ENCODE measurements around the gene SNCG. TPM values are rescaled to one million over a fixed set of nuclear protein-coding genes. Genes with fewer than 3 reads are reported as not detected.
"Not testable (repeated sequence)": the region's sequence is repeated elsewhere in the genome, so short reads cannot be mapped to it uniquely, and the experiment has no call there.

The SNCG gene
- total RNA-seq, 1 experiment from 2014 or later, result 5.5 TPM

- peaks cover 10% of the 10 kb centered on the region; the same call in 1 of the 2 replicates for H3K27me3 ChIP-seq (ENCODE audit: insufficient read depth, low read length)
- no peak overlapping the region for H3K14ac ChIP-seq (ENCODE audit: insufficient read depth, low read length)
- no peak overlapping the region for H2BK12ac ChIP-seq (ENCODE audit: insufficient read length, low read depth, low read length)
- no peak for TF ChIP-seq CTCF (conservative IDR thresholded peaks at IDR 0.05)
- no peaks in the 10 kb centered on the region for H3K79me1 ChIP-seq (ENCODE audit: insufficient read depth, low read depth, low read length, poor library complexity, severe bottlenecking)
- peaks cover 0 to 3% (median 0%) of the 10 kb centered on the region in 3 experiments; a peak in 1 of 7 replicates for H3K36me3 Mint-ChIP-seq (ENCODE audit: insufficient read depth in 1 of 3, low read depth in 3 of 3)
- peaks cover 19 to 22% of the 10 kb centered on the region in 2 experiments for H3K4me1 Mint-ChIP-seq
- no peak overlapping the region for H3K9ac ChIP-seq (ENCODE audit: extremely low read depth, insufficient read length, low read length)
- H2BK15ac ChIP-seq (ENCODE audit: low read depth, low read length), result no peak overlapping the region
- H3K27ac Mint-ChIP-seq, result no peak overlapping the region
- no peaks in the 10 kb centered on the region for H3K9me3 ChIP-seq (ENCODE audit: control insufficient read depth, low read depth, low read length)
- H3K79me2 ChIP-seq (ENCODE audit: insufficient read depth, low read length), result no peaks in the 10 kb centered on the region
- H3K27me3 Mint-ChIP-seq (ENCODE audit: low read depth), result peaks cover 24% of the 10 kb centered on the region
- no peak overlapping the region for H3K56ac ChIP-seq (ENCODE audit: insufficient read length, low read depth, low read length)
- no CpG with 5 or more reads among the region's 5 CpGs for WGBS (ENCODE audit: extremely low coverage, insufficient read length, low lambda C conversion rate)
- no peak overlapping the region for H2BK5ac ChIP-seq (ENCODE audit: insufficient read length, low read length)
- no peak overlapping the region for H3K4ac ChIP-seq (ENCODE audit: low read depth, low read length)
- no peak overlapping the region for H3K4me3 Mint-ChIP-seq
- H3K23ac ChIP-seq (ENCODE audit: insufficient read length, low read depth, low read length), result no peak overlapping the region
- no peak overlapping the region for H4K91ac ChIP-seq (ENCODE audit: insufficient read length, low read depth, low read length)
- H4K8ac ChIP-seq (replicated peaks; ENCODE audit: insufficient read length, low read depth, low read length), result no peak overlapping the region
- no peak overlapping the region for H3K4me2 ChIP-seq (ENCODE audit: insufficient read depth, insufficient read length, low read length)
- no peak overlapping the region for H2BK120ac ChIP-seq (ENCODE audit: low read depth, low read length, poor library complexity, severe bottlenecking)
- H3K23me2 ChIP-seq (ENCODE audit: insufficient read length, low read depth, low read length, poor library complexity, severe bottlenecking), result peaks cover 3% of the 10 kb centered on the region
- no peak overlapping the region for H3K18ac ChIP-seq (ENCODE audit: insufficient read length, low read depth, low read length)
- H2AK5ac ChIP-seq (ENCODE audit: insufficient read length, low read length), result no peak overlapping the region
- H3K27ac ChIP-seq (ENCODE audit: insufficient read length, low read depth, low read length), result no peak overlapping the region
- no peak for DNase-seq
- no peak overlapping the region for H4K5ac ChIP-seq (ENCODE audit: insufficient read length, low read depth, low read length)
- H3T11ph ChIP-seq (ENCODE audit: low read length), result no peak overlapping the region
- no peak overlapping the region for H2AFZ ChIP-seq (ENCODE audit: low read length)
- H3K4me1 ChIP-seq (ENCODE audit: insufficient read depth, low read length), result no peaks in the 10 kb centered on the region; the same call in 1 of the 2 replicates
- peaks cover 0 to 4% of the 10 kb centered on the region in 2 experiments; a peak in 1 of 5 replicates for H3K9me3 Mint-ChIP-seq
- H2BK20ac ChIP-seq (ENCODE audit: low read depth, low read length, poor library complexity, severe bottlenecking), result no peak overlapping the region
- H4K20me1 ChIP-seq (ENCODE audit: control insufficient read depth, insufficient read depth, insufficient read length), result no peaks in the 10 kb centered on the region
Observed at GRCh38 chr10:86976362-86977056, 18.1 kb downstream of the SNCG start.

GRCh38 chr10:86978457-86978856 is 20.1 kb downstream of the SNCG start:
- not testable (repeated sequence) for H2BK20ac ChIP-seq (ENCODE audit: low read depth, low read length, poor library complexity, severe bottlenecking); H3K79me2 ChIP-seq (ENCODE audit: insufficient read depth, low read length); H3K27me3 ChIP-seq (ENCODE audit: insufficient read depth, low read length); DNase-seq; H3K79me1 ChIP-seq (ENCODE audit: insufficient read depth, low read depth, low read length, poor library complexity, severe bottlenecking); H3K9ac ChIP-seq (ENCODE audit: extremely low read depth, insufficient read length, low read length); H3K4me2 ChIP-seq (ENCODE audit: insufficient read depth, insufficient read length, low read length); H3K18ac ChIP-seq (ENCODE audit: insufficient read length, low read depth, low read length); H3K56ac ChIP-seq (ENCODE audit: insufficient read length, low read depth, low read length); H3K23me2 ChIP-seq (ENCODE audit: insufficient read length, low read depth, low read length, poor library complexity, severe bottlenecking); H2AK5ac ChIP-seq (ENCODE audit: insufficient read length, low read length); H3K14ac ChIP-seq (ENCODE audit: insufficient read depth, low read length); H3K27ac ChIP-seq (ENCODE audit: insufficient read length, low read depth, low read length); H3K27me3 Mint-ChIP-seq (ENCODE audit: low read depth); H3K23ac ChIP-seq (ENCODE audit: insufficient read length, low read depth, low read length); H4K8ac ChIP-seq (replicated peaks; ENCODE audit: insufficient read length, low read depth, low read length); H3T11ph ChIP-seq (ENCODE audit: low read length); H3K4ac ChIP-seq (ENCODE audit: low read depth, low read length); H2BK15ac ChIP-seq (ENCODE audit: low read depth, low read length); H3K4me3 Mint-ChIP-seq; H2AFZ ChIP-seq (ENCODE audit: low read length); H2BK5ac ChIP-seq (ENCODE audit: insufficient read length, low read length); H3K36me3 Mint-ChIP-seq (ENCODE audit: insufficient read depth in 1 of 3, low read depth in 3 of 3); H3K9me3 ChIP-seq (ENCODE audit: control insufficient read depth, low read depth, low read length); H3K4me1 ChIP-seq (ENCODE audit: insufficient read depth, low read length); H4K5ac ChIP-seq (ENCODE audit: insufficient read length, low read depth, low read length); H4K20me1 ChIP-seq (ENCODE audit: control insufficient read depth, insufficient read depth, insufficient read length); H3K9me3 Mint-ChIP-seq; H2BK12ac ChIP-seq (ENCODE audit: insufficient read length, low read depth, low read length); H2BK120ac ChIP-seq (ENCODE audit: low read depth, low read length, poor library complexity, severe bottlenecking); H4K91ac ChIP-seq (ENCODE audit: insufficient read length, low read depth, low read length)
- peaks cover 14 to 16% of the 10 kb centered on the region in 2 experiments for H3K4me1 Mint-ChIP-seq
- WGBS (ENCODE audit: extremely low coverage, insufficient read length, low lambda C conversion rate), result no CpG with 5 or more reads among the region's 3 CpGs
- H3K27ac Mint-ChIP-seq, result 0 out of 7 replicates have a peak overlapping the region, but pooled peaks of 1 of the 3 experiments have one; percentile 8
